Testis (tissue), 3 donors: ENCODE data around the gene SLC24A3. TPM values are rescaled to one million over a fixed set of nuclear protein-coding genes. Genes with fewer than 3 reads are reported as not detected.

ENCODE experiments used
- DNase-seq: peaks from one replicate; pipeline ENCODE4 v3.0.0-alpha.2; 2019
- H3K27ac ChIP-seq, 2 donors: fragments of 200-600 bp; sonication (generic); one replicate each; pipeline ENCODE4 v1.5.1; 2019
- H3K27me3 ChIP-seq: fragments of 200-600 bp; sonication (generic); one replicate; pipeline ENCODE4 v1.5.1; 2019
- H3K36me3 ChIP-seq: fragments of 200-600 bp; sonication (generic); one replicate; pipeline ENCODE4 v1.5.1; 2017; ENCODE audit warnings: low read depth; ENCODE audit errors: missing control alignments
- H3K4me1 ChIP-seq: fragments of 200-600 bp; sonication (generic); one replicate; pipeline ENCODE4 v1.5.1; 2019
- H3K4me3 ChIP-seq, 2 donors: fragments of 200-600 bp; sonication (generic); one replicate each; pipeline ENCODE4 v1.5.1; 2017 to 2019
- H3K9me3 ChIP-seq: fragments of 200-600 bp; sonication (generic); one replicate; pipeline ENCODE4 v1.5.1; 2017
- POLR2A ChIP-seq: fragments of 450-650 bp; IDR thresholded peaks from one replicate; pipeline ENCODE4 v1.6.1; 2017; ENCODE audit warnings: antibody characterized with exemption, mild to moderate bottlenecking, moderate library complexity
- WGBS, 2 donors: methylation state at CpG; one replicate each; pipeline ENCODE4 v1.1.5; 2018; 5-methylcytosine and 5-hydroxymethylcytosine counted together
- intact Hi-C: fragments of 100-400 bp; cut with DNase I; formaldehyde crosslinking; loops from one replicate; pipeline ENCODE4 v1.15.1; 2023; ENCODE audit warnings: low total_unique reads
- polyA plus RNA-seq: library from polyadenylated mRNA; stranded (reverse); fragments of 350-450 nt; fragmentation: Illumina TruSeq; extraction: RNeasy Lipid Tissue Mini Kit (QIAGEN cat#74804); gene quantifications from one replicate; pipeline ENCODE4 v1.2.3, GENCODE V29; 2014; ENCODE audit warnings: low read depth, low replicate concordance; ENCODE audit not compliant: insufficient read depth
- total RNA-seq, 2 donors: library from RNA; depleted of rRNA; stranded (reverse); fragments of >200 nt; gene quantifications; one replicate each; pipeline ENCODE4 v1.2.3, GENCODE V29; 2016
- TF ChIP-seq, protein P1 (sequence below), 3 experiments: fragments of 450-650 bp in 2 of 3; fragments of 200-600 bp in 1 of 3; sonication (generic) in 1 of 3; IDR thresholded peaks; one replicate each; pipeline ENCODE4 v1.5.1; 2016 to 2019; ENCODE audit warnings: antibody characterized with exemption in 3 of 3, mild to moderate bottlenecking in 2 of 3, moderate library complexity in 1 of 3

SLC24A3 gene
- total and polyA plus RNA-seq, 3 donors from 2014 or later = 2.4 to 4.5 (median 3.8) TPM

DNA sequence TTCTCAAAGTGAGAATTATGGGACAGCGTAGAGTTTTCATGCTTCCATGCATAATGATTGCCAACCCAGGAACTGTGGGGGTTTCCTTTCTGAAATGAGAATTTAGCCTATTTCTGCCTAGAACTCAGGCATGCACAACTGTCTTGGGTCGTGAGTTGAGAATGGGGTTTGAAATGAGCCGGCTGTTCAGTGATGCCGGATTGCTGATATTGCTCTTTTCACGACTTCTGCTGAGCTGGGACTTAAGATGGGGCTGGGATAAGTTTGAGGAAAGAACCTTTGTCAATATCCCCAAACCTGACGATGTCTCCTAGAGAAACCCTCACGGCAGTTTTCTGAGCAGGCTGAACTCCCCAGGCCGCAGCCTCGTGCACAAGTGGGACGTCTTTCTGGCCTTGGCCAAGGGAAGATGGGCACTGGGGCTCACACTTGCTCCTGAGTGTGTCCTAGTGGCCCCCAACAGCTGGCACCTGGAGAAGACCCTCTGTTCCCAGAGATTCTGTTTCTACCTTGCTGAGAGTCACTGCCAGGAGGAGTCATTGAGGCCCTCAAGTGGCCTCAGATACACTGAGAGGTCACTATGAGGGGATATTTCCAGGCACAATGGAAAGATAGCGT, 511.5 kb downstream of the SLC24A3 start:
- Histone ChIP-seq H3K36me3 (no peaks in the 10 kb centered on the region), H3K9me3 (no peaks in the 10 kb centered on the region), H3K27ac (no peak overlapping the region), H3K4me1 (no peaks in the 10 kb centered on the region), H3K27me3 (no peaks in the 10 kb centered on the region), H3K4me3 (no peak overlapping the region)
- no peak for TF ChIP-seq POLR2A
- TF ChIP-seq, protein P1, sequence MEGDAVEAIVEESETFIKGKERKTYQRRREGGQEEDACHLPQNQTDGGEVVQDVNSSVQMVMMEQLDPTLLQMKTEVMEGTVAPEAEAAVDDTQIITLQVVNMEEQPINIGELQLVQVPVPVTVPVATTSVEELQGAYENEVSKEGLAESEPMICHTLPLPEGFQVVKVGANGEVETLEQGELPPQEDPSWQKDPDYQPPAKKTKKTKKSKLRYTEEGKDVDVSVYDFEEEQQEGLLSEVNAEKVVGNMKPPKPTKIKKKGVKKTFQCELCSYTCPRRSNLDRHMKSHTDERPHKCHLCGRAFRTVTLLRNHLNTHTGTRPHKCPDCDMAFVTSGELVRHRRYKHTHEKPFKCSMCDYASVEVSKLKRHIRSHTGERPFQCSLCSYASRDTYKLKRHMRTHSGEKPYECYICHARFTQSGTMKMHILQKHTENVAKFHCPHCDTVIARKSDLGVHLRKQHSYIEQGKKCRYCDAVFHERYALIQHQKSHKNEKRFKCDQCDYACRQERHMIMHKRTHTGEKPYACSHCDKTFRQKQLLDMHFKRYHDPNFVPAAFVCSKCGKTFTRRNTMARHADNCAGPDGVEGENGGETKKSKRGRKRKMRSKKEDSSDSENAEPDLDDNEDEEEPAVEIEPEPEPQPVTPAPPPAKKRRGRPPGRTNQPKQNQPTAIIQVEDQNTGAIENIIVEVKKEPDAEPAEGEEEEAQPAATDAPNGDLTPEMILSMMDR (IDR thresholded peaks at IDR 0.05) = no peak
- intact Hi-C loops = no loop called here
- no peak for DNase-seq
- WGBS, 2 donors = 81 to 84% methylated on average over 11 of the region's 11 CpGs

DNA sequence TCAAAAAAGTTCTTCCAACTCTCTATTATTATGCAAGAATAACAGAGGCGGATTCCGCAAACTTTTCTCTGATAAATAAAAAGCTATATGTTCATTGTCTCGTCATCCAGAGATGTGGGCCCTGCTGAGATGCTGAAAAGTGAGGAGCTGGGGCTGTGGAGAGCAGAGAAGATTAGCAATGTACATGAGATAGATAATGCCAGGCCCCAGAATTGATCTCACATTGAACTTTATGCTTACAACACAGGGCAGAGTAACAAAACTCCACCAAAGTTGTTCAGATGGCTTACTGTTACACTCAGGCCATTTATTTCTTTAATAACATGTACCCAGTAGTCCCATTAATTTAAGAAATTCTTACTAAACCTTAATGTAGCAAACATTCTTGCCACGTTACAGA, 512.9 kb downstream of the SLC24A3 start:
- DNase-seq = no peak
- H3K27ac ChIP-seq = no peak overlapping the region
- H3K9me3 ChIP-seq = no peaks in the 10 kb centered on the region
- TF ChIP-seq, protein P1 (IDR thresholded peaks at IDR 0.05) = no peak
- no peak for TF ChIP-seq POLR2A
- 91 to 94% methylated on average over 4 of the region's 4 CpGs for WGBS, 2 donors
- H3K4me3 ChIP-seq = no peak overlapping the region
- H3K27me3 ChIP-seq = no peaks in the 10 kb centered on the region
- H3K4me1 ChIP-seq = no peaks in the 10 kb centered on the region
- intact Hi-C loops = no loop called here
- no peaks in the 10 kb centered on the region for H3K36me3 ChIP-seq

DNA sequence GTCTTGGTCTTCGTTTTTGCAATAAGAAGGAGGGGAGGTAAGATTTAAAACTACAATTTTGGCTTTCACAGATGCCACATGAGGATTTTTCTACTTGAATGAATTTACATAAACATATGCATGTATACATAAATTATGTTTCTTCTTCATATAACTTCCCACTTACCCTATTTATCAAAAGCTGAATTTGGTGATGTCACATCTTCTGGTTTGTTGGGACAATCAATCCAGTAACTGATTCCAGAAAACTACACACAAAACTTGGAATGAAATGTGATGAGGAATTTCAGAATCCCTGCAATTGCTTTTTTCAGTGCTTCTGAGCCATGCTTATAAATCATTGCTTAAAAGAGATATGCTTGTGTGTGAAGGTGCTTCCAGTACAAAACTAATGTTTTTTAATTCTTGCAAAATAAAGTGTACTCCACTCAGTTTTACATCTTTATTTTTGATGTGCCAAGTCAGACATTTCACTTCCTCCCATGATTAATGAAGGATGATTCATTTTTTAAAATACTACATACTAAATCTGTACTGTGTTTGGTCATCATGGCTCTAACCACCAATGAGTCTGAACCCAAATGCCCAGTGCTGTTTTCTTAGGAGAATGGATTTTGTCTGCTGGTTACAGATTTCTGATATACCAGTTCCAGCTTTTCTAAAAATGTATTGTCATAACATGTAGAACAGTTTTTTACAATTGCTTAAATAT, 513.5 kb downstream of the SLC24A3 start:
- Histone ChIP-seq H3K9me3 (no peaks in the 10 kb centered on the region), H3K4me1 (no peaks in the 10 kb centered on the region), H3K27me3 (no peaks in the 10 kb centered on the region), H3K36me3 (no peaks in the 10 kb centered on the region), H3K4me3 (no peak overlapping the region), H3K27ac (no peak overlapping the region)
- TF ChIP-seq POLR2A = no peak
- TF ChIP-seq, protein P1 (IDR thresholded peaks at IDR 0.05) = no peak
- intact Hi-C loops = no loop called here
- 77 to 100% methylated on average over 1 of the region's 1 CpG for WGBS, 2 donors
- DNase-seq = no peak

DNA sequence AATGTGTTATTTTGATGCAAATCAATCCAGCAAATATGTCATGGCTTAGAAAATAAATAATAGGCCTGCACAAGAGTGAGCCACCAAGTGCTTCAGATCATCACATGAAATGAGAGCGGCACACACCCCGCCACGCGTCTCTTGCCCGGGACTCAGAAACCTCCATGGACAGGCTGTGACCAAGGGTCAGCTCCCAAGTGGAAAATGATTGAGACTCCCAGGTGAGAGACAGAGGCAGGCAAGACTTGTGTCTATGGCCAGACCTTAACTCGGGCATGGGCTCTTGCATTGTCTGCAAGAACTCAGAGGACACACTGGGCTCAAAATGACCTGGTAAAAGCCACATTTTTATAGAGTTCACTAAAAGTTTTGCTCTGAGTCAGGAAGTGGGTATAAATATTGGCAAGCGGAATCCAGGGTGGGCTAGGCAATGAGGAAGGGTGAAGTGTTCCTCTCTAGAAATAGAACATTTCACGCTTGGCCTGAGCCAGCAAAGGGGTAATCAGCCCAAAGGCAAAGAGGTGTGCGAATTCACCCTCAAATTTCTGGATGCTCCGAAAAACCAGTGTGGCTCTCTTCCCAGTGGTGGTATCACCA, 514.9 kb downstream of the SLC24A3 start:
- TF ChIP-seq, protein P1 (IDR thresholded peaks at IDR 0.05) = no peak
- TF ChIP-seq POLR2A = no peak
- no peaks in the 10 kb centered on the region for H3K9me3 ChIP-seq
- 89 to 96% methylated on average over 10 of the region's 10 CpGs for WGBS, 2 donors
- H3K4me3 ChIP-seq = no peak overlapping the region
- H3K27me3 ChIP-seq = no peaks in the 10 kb centered on the region
- no peaks in the 10 kb centered on the region for H3K36me3 ChIP-seq
- DNase-seq = no peak
- intact Hi-C loops = no loop called here
- H3K27ac ChIP-seq = no peak overlapping the region
- H3K4me1 ChIP-seq = no peaks in the 10 kb centered on the region
